ENCODE results near the gene BID.

Gene BID

GRCh38 chr22:17808693-17809403, 34.6 kb upstream of the BID start:
- TF ChIP-seq, protein P1, sequence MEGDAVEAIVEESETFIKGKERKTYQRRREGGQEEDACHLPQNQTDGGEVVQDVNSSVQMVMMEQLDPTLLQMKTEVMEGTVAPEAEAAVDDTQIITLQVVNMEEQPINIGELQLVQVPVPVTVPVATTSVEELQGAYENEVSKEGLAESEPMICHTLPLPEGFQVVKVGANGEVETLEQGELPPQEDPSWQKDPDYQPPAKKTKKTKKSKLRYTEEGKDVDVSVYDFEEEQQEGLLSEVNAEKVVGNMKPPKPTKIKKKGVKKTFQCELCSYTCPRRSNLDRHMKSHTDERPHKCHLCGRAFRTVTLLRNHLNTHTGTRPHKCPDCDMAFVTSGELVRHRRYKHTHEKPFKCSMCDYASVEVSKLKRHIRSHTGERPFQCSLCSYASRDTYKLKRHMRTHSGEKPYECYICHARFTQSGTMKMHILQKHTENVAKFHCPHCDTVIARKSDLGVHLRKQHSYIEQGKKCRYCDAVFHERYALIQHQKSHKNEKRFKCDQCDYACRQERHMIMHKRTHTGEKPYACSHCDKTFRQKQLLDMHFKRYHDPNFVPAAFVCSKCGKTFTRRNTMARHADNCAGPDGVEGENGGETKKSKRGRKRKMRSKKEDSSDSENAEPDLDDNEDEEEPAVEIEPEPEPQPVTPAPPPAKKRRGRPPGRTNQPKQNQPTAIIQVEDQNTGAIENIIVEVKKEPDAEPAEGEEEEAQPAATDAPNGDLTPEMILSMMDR (IDR thresholded peaks at IDR 0.05; ENCODE audit: low read depth, low read length, poor library complexity, severe bottlenecking): no peak
- no peak for TF ChIP-seq EZH2phosphoT487 (IDR thresholded peaks at IDR 0.05; ENCODE audit: borderline replicate concordance, low read length)

GRCh38 chr22:17807578-17808410, 33.5 kb upstream of the BID start:
- no peaks in the 10 kb centered on the region for H4K20me1 ChIP-seq (ENCODE audit: control insufficient read depth, insufficient read depth, low read depth, low read length)
- no peak overlapping the region for H3K4me3 ChIP-seq (ENCODE audit: low read length)
- H3F3A ChIP-seq (ENCODE audit: control insufficient read depth, insufficient read depth): no peaks in the 10 kb centered on the region
- H3K27ac ChIP-seq (ENCODE audit: low read depth, low read length): no peak overlapping the region
- no peaks in the 10 kb centered on the region for H3K4me1 ChIP-seq (ENCODE audit: control insufficient read depth, low read length)
- TF ChIP-seq, protein P1 (IDR thresholded peaks at IDR 0.05; ENCODE audit: low read depth, low read length, poor library complexity, severe bottlenecking): no peak
- no peak for TF ChIP-seq EZH2phosphoT487 (IDR thresholded peaks at IDR 0.05; ENCODE audit: borderline replicate concordance, low read length)
- H3K9me3 ChIP-seq (ENCODE audit: control insufficient read depth, insufficient read depth, low read length): no peaks in the 10 kb centered on the region
- H3K9me2 ChIP-seq (replicated peaks; ENCODE audit: control insufficient read depth, low read length): no peaks in the 10 kb centered on the region
- H3K79me2 ChIP-seq (ENCODE audit: control insufficient read depth, low read length): no peaks in the 10 kb centered on the region
- no peak overlapping the region for H3K4me2 ChIP-seq (ENCODE audit: low read length)
- H3K36me3 ChIP-seq (ENCODE audit: control insufficient read depth, low read length): peaks cover 32% of the 10 kb centered on the region; the same call in 1 of the 2 replicates
- no peaks in the 10 kb centered on the region for H3K27me3 ChIP-seq (ENCODE audit: control insufficient read depth, low read length)

More at GRCh38 chr22:17808693-17809403, 34.6 kb upstream of the BID start:
- Histone ChIP-seq H3K4me1 (ENCODE audit: control insufficient read depth, low read length) (no peaks in the 10 kb centered on the region), H3F3A (ENCODE audit: control insufficient read depth, insufficient read depth) (no peaks in the 10 kb centered on the region), H3K27me3 (ENCODE audit: control insufficient read depth, low read length) (no peaks in the 10 kb centered on the region), H3K9me2 (replicated peaks; ENCODE audit: control insufficient read depth, low read length) (no peaks in the 10 kb centered on the region), H3K4me2 (ENCODE audit: low read length) (no peak overlapping the region), H4K20me1 (ENCODE audit: control insufficient read depth, insufficient read depth, low read depth, low read length) (no peaks in the 10 kb centered on the region), H3K9me3 (ENCODE audit: control insufficient read depth, insufficient read depth, low read length) (no peaks in the 10 kb centered on the region), H3K4me3 (ENCODE audit: low read length) (no peak overlapping the region), H3K79me2 (ENCODE audit: control insufficient read depth, low read length) (no peaks in the 10 kb centered on the region), H3K27ac (ENCODE audit: low read depth, low read length) (no peak overlapping the region), H3K36me3 (ENCODE audit: control insufficient read depth, low read length) (peaks cover 40% of the 10 kb centered on the region; the same call in 1 of the 2 replicates)

DNA sequence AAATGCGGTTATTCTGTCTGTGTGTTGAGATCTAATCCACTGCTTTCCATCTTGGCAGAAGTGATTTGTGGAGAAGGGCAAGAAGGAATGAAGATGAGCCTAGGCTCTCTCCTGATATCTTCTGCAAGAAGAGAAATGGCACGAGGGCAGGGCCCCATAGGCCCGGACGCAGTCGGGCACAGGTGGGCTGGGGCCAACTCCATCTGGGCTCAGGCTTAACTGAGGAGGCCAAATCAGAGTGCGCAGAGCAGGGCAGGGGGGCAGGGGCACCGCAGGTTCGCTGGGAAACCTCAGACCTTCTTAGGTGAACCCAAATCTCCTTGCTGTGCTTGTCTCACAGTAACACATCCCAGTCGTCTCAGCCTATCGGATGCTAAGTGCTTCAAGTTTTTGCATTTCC, 32.8 kb upstream of the BID start:
- no peak for TF ChIP-seq EZH2phosphoT487 (IDR thresholded peaks at IDR 0.05; ENCODE audit: borderline replicate concordance, low read length)
- TF ChIP-seq, protein P1 (IDR thresholded peaks at IDR 0.05; ENCODE audit: low read depth, low read length, poor library complexity, severe bottlenecking): no peak
- Histone ChIP-seq H3K27me3 (ENCODE audit: control insufficient read depth, low read length) (no peaks in the 10 kb centered on the region), H3K4me3 (ENCODE audit: low read length) (no peak overlapping the region), H3K4me1 (ENCODE audit: control insufficient read depth, low read length) (peaks cover 1% of the 10 kb centered on the region; the same call in 1 of the 2 replicates), H4K20me1 (ENCODE audit: control insufficient read depth, insufficient read depth, low read depth, low read length) (no peaks in the 10 kb centered on the region), H3K36me3 (ENCODE audit: control insufficient read depth, low read length) (peaks cover 29% of the 10 kb centered on the region; the same call in 1 of the 2 replicates), H3K4me2 (ENCODE audit: low read length) (no peak overlapping the region), H3K79me2 (ENCODE audit: control insufficient read depth, low read length) (no peaks in the 10 kb centered on the region), H3K9me2 (replicated peaks; ENCODE audit: control insufficient read depth, low read length) (no peaks in the 10 kb centered on the region), H3F3A (ENCODE audit: control insufficient read depth, insufficient read depth) (no peaks in the 10 kb centered on the region), H3K9me3 (ENCODE audit: control insufficient read depth, insufficient read depth, low read length) (no peaks in the 10 kb centered on the region), H3K27ac (ENCODE audit: low read depth, low read length) (no peak overlapping the region)

All from DOHH2 (cell line).